HepG2 (cell line): ENCODE data around the gene PPARA.

Experiments
- CBX5 ChIP-seq: sonication (generic); formaldehyde crosslinking; IDR thresholded peaks from 2 replicates; pipeline ENCODE4 v1.4.0; 2020; ENCODE audit warnings: missing genetic modification reagents, borderline replicate concordance
- MAX ChIP-seq: IDR thresholded peaks from 2 replicates; pipeline ENCODE4 v1.6.1; 2012; ENCODE audit warnings: inconsistent platforms
- PRDM10 ChIP-seq: sonication (generic); formaldehyde crosslinking; IDR thresholded peaks from 2 replicates; pipeline ENCODE4 v1.4.0; 2020; ENCODE audit warnings: low read depth, missing genetic modification reagents
- SNAPC5 ChIP-seq: sonication (generic); formaldehyde crosslinking; IDR thresholded peaks from 2 replicates; pipeline ENCODE4 v1.8.1; 2023; ENCODE audit warnings: mild to moderate bottlenecking, missing genetic modification reagents, borderline replicate concordance
- TFAP4 ChIP-seq: sonication (generic); IDR thresholded peaks from 2 replicates; pipeline ENCODE4 v1.6.1; 2016; ENCODE audit warnings: low read depth, borderline replicate concordance
- TF ChIP-seq, protein P1 (sequence below): sonication (generic); formaldehyde crosslinking; conservative IDR thresholded peaks from 2 replicates; pipeline ENCODE4 v1.5.0; 2020; ENCODE audit warnings: missing genetic modification reagents

DNA sequence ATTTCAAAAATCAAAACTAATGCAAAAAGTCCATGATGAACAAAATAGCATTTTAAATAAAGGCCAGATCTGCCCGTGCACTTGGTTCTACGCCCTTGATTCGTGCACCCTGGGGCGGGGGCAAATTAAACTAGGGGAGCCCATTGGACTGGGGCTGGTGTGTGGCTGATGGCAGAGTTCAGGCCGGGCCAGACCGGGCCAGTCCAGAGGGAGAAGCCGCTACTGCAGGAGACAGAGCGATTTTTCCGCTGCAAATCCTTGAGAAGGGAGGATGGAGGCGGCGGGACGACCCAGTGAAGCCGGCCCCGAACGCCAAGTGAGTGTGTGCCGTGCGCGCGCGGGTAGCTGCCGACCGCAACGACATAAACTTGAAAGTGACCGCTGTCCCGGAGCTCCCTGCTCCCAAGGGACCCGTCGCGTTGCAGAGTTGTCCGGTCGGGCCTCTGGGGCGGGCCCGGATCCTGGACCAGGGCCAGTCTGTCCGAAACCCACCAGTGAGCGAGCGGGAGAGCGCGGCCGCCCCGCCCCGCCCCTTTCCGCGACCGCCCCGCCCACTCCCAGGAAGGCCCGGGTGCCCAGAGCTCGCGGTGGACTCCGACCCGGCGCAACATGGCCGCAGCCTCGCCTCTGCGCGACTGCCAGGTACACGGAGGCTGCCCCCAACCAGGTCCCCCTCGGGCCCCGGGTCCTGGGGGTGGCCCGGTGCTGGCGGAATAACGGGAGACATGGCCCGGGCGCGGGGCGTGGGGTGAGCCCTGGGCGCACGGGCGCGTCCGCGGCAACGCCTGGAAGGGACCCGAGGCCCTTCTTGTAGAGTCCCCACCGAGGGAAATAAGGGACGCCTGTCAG is 117.3 kb downstream of the PPARA start, which contains the start of gene TTC38:
- TF ChIP-seq TFAP4 (no peak; the same call in 1 of the 2 replicates), SNAPC5 (CRISPR knock-in tag) (no peak), CBX5 (CRISPR knock-in tag) (0 out of 2 replicates have a peak, but pooled peaks have one; percentile 17), PRDM10 (CRISPR knock-in tag) (no peak), MAX (peak; percentile 22)
- TF ChIP-seq, protein P1, sequence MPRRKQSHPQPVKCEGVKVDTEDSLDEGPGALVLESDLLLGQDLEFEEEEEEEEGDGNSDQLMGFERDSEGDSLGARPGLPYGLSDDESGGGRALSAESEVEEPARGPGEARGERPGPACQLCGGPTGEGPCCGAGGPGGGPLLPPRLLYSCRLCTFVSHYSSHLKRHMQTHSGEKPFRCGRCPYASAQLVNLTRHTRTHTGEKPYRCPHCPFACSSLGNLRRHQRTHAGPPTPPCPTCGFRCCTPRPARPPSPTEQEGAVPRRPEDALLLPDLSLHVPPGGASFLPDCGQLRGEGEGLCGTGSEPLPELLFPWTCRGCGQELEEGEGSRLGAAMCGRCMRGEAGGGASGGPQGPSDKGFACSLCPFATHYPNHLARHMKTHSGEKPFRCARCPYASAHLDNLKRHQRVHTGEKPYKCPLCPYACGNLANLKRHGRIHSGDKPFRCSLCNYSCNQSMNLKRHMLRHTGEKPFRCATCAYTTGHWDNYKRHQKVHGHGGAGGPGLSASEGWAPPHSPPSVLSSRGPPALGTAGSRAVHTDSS = no peak
